Measurements from ENCODE around the gene RMDN2. TPM values are rescaled to one million over a fixed set of nuclear protein-coding genes. Genes with fewer than 3 reads are reported as not detected.
"Not testable (repeated sequence)": the region's sequence is repeated elsewhere in the genome, so short reads cannot be mapped to it uniquely, and the experiment has no call there.

The RMDN2 gene
- total RNA-seq, 1 donor = 11.9 TPM

GRCh38 chr2:37926635-37927034, 1.5 kb downstream of the RMDN2 start:
- no peaks in the 10 kb centered on the region for H4K20me1 ChIP-seq (ENCODE audit: insufficient read depth, low read length)
- no peaks in the 10 kb centered on the region for H3K36me3 ChIP-seq (ENCODE audit: insufficient read depth, low read length)
- H3K4me2 ChIP-seq (ENCODE audit: insufficient read depth, low read length) = peak overlapping the region; percentile 91
- H3K9me3 ChIP-seq (ENCODE audit: low read depth, low read length) = no peaks in the 10 kb centered on the region
- no peak overlapping the region for H2AFZ ChIP-seq (ENCODE audit: low read length)
- TF ChIP-seq CTCF (IDR thresholded peaks at IDR 0.05; ENCODE audit: extremely low read depth, low read depth, low read length) = no peak
- H3K4me3 ChIP-seq (ENCODE audit: insufficient read depth, low read length) = no peak overlapping the region
- H3K79me2 ChIP-seq (ENCODE audit: insufficient read depth, low read length) = no peaks in the 10 kb centered on the region
- no peak for DNase-seq (ENCODE audit: insufficient read length, low spot score, missing footprints)
- no peak overlapping the region for H3K27ac ChIP-seq (ENCODE audit: low read depth, low read length)
- peaks cover 6% of the 10 kb centered on the region for H3K27me3 ChIP-seq (ENCODE audit: insufficient read depth, low read length)
- peaks cover 6% of the 10 kb centered on the region for H3K4me1 ChIP-seq (ENCODE audit: insufficient read depth, low read length)

GRCh38 chr2:37928377-37928776, 3.3 kb downstream of the RMDN2 start:
- Histone ChIP-seq H2AFZ (ENCODE audit: low read length) (no peak overlapping the region), H3K4me3 (ENCODE audit: insufficient read depth, low read length) (no peak overlapping the region), H3K9me3 (ENCODE audit: low read depth, low read length) (no peaks in the 10 kb centered on the region), H3K36me3 (ENCODE audit: insufficient read depth, low read length) (no peaks in the 10 kb centered on the region), H4K20me1 (ENCODE audit: insufficient read depth, low read length) (no peaks in the 10 kb centered on the region), H3K4me1 (ENCODE audit: insufficient read depth, low read length) (peaks cover 6% of the 10 kb centered on the region), H3K79me2 (ENCODE audit: insufficient read depth, low read length) (no peaks in the 10 kb centered on the region), H3K27me3 (ENCODE audit: insufficient read depth, low read length) (no peaks in the 10 kb centered on the region), H3K4me2 (ENCODE audit: insufficient read depth, low read length) (no peak overlapping the region), H3K27ac (ENCODE audit: low read depth, low read length) (no peak overlapping the region)
- TF ChIP-seq CTCF (IDR thresholded peaks at IDR 0.05; ENCODE audit: extremely low read depth, low read depth, low read length) = no peak
- no peak for DNase-seq (ENCODE audit: insufficient read length, low spot score, missing footprints)

GRCh38 chr2:37930392-37930791, 5.3 kb downstream of the RMDN2 start:
- not testable (repeated sequence) for DNase-seq (ENCODE audit: insufficient read length, low spot score, missing footprints); H3K27me3 ChIP-seq (ENCODE audit: insufficient read depth, low read length)

GRCh38 chr2:37932873-37933272, 7.8 kb downstream of the RMDN2 start:
- DNase-seq (ENCODE audit: insufficient read length, low spot score, missing footprints); H3K4me3 ChIP-seq (ENCODE audit: insufficient read depth, low read length); H3K27me3 ChIP-seq (ENCODE audit: insufficient read depth, low read length); H4K20me1 ChIP-seq (ENCODE audit: insufficient read depth, low read length); H3K4me2 ChIP-seq (ENCODE audit: insufficient read depth, low read length); H3K4me1 ChIP-seq (ENCODE audit: insufficient read depth, low read length); H3K27ac ChIP-seq (ENCODE audit: low read depth, low read length); H3K9me3 ChIP-seq (ENCODE audit: low read depth, low read length); H2AFZ ChIP-seq (ENCODE audit: low read length); H3K36me3 ChIP-seq (ENCODE audit: insufficient read depth, low read length); H3K79me2 ChIP-seq (ENCODE audit: insufficient read depth, low read length): not testable (repeated sequence)

More at GRCh38 chr2:37930392-37930791, 5.3 kb downstream of the RMDN2 start:
- H3K36me3 ChIP-seq (ENCODE audit: insufficient read depth, low read length); H3K27ac ChIP-seq (ENCODE audit: low read depth, low read length); H2AFZ ChIP-seq (ENCODE audit: low read length); H3K79me2 ChIP-seq (ENCODE audit: insufficient read depth, low read length); H3K4me2 ChIP-seq (ENCODE audit: insufficient read depth, low read length); H3K4me3 ChIP-seq (ENCODE audit: insufficient read depth, low read length); H3K9me3 ChIP-seq (ENCODE audit: low read depth, low read length); H4K20me1 ChIP-seq (ENCODE audit: insufficient read depth, low read length): not testable (repeated sequence)
- H3K4me1 ChIP-seq (ENCODE audit: insufficient read depth, low read length) = peaks cover 10% of the 10 kb centered on the region

- no peaks in the 10 kb centered on the region for H3K27me3 ChIP-seq (ENCODE audit: insufficient read depth, low read length)
- no peak for TF ChIP-seq CTCF (IDR thresholded peaks at IDR 0.05; ENCODE audit: extremely low read depth, low read depth, low read length)
- H4K20me1 ChIP-seq (ENCODE audit: insufficient read depth, low read length) = no peaks in the 10 kb centered on the region
- no peaks in the 10 kb centered on the region for H3K79me2 ChIP-seq (ENCODE audit: insufficient read depth, low read length)
- peak overlapping the region; percentile 65 for H3K4me3 ChIP-seq (ENCODE audit: insufficient read depth, low read length)
- peaks cover 7% of the 10 kb centered on the region for H3K4me1 ChIP-seq (ENCODE audit: insufficient read depth, low read length)
- peak; percentile 36 for DNase-seq (ENCODE audit: insufficient read length, low spot score, missing footprints)
- peak overlapping the region; percentile 15 for H3K27ac ChIP-seq (ENCODE audit: low read depth, low read length)
- H3K36me3 ChIP-seq (ENCODE audit: insufficient read depth, low read length) = no peaks in the 10 kb centered on the region
- H2AFZ ChIP-seq (ENCODE audit: low read length) = peak overlapping the region; percentile 74
- H3K4me2 ChIP-seq (ENCODE audit: insufficient read depth, low read length) = peak overlapping the region; percentile 79
- H3K9me3 ChIP-seq (ENCODE audit: low read depth, low read length) = no peaks in the 10 kb centered on the region
These were observed 9.8 kb downstream of the RMDN2 start for GRCh38 chr2:37934591-37935513.

- not testable (repeated sequence) for DNase-seq (ENCODE audit: insufficient read length, low spot score, missing footprints); H3K27me3 ChIP-seq (ENCODE audit: insufficient read depth, low read length); H3K36me3 ChIP-seq (ENCODE audit: insufficient read depth, low read length); H3K4me2 ChIP-seq (ENCODE audit: insufficient read depth, low read length); H4K20me1 ChIP-seq (ENCODE audit: insufficient read depth, low read length); H3K79me2 ChIP-seq (ENCODE audit: insufficient read depth, low read length); H3K9me3 ChIP-seq (ENCODE audit: low read depth, low read length); H3K27ac ChIP-seq (ENCODE audit: low read depth, low read length); H3K4me3 ChIP-seq (ENCODE audit: insufficient read depth, low read length); H3K4me1 ChIP-seq (ENCODE audit: insufficient read depth, low read length); H2AFZ ChIP-seq (ENCODE audit: low read length)
These were observed 12.5 kb downstream of the RMDN2 start for GRCh38 chr2:37937568-37937967.
